HG02885 (cell line): Measurements from ENCODE around the gene OR4E1.
A peak's percentile ranks its signal among the peaks of the same experiment; 100 is the strongest.
"Not testable (repeated sequence)": the region's sequence is repeated elsewhere in the genome, so short reads cannot be mapped to it uniquely, and the experiment has no call there.

Experiments used
- ATAC-seq: cut with Tn5 transposase; IDR thresholded peaks from one replicate; pipeline ENCODE4 v1.9.1; 2021; ENCODE audit warnings: mild to moderate bottlenecking; ENCODE audit not compliant: unreplicated experiment, poor library complexity

OR4E1 gene

GRCh38 chr14:21673718-21674117 is at the start of gene OR4E1:
OR4E1 (minus strand) TSS chr14:21673818; CDS start chr14:21670935, 2,883 bp downstream.
- ATAC-seq: no peak

DNA sequence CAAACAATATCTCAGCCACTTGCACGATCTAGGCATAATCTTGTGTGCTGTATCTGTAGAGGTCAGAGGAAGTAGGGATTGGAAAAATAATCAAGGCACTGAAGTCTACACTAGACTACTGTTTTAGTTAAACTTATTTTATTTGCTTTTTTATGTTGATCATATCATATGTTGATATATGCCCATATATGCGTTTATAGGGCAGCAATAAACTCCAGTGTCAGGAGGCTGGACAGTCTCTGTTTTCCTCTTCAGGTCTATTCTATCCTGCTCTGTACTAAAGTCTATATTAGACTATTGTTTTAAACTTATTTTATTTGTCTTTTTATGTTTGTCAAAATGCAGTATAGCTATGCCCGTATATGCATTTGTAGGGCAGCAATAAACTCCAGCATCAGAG is 47.9 kb upstream of the OR4E1 start:
- ATAC-seq: no peak

DNA sequence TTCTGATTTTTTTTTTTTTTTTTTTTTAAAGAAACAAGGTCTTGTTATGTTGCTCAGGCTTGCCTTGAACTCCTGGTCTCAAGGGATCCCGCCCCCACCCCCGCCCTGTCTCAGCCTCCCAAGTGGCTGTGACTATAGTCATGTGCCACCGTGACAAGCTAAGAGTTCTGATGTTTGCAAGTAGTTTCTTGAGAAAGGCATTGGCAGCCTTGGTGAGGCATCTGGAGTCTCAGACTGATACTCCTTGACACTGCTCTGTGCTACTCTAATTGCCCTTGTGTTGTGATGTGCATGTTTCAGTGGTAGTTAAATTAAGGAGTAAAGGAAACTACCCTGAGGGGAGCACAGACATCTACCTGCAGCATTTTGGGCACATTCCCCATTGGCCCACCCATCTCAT is 46.2 kb upstream of the OR4E1 start:
- ATAC-seq: no peak

- ATAC-seq: no peak
Measured at GRCh38 chr14:21714318-21714929, 40.8 kb upstream of the OR4E1 start.

- ATAC-seq: no peak
Measured at GRCh38 chr14:21712036-21712435, 38.4 kb upstream of the OR4E1 start.

DNA sequence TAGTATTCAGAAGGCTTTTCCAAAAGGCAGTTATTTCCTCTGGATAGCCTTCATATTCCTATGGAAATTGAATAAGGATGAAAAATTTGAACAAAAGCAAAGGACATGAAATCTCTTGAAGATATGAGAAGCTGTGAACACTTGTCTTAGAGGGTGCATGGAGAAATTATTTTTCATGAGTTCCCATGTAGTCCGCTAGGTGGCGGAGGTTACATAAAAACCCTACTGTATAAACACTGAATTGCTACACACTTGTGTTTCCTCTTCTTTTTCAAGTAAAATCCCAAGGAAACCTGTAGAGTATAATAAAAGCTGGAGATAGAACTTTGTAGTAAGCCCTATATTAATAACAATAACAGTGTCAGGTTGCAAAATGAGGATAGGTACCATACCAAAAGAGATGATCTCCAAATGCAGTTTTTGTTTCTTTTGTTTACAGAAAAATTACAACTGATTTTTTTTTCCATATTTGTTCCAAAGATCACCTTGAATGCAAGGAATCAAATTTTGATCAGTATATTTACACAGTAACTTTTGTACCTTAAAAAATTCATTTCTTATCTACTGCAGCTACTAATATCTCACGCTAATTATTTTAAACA is 37.8 kb upstream of the OR4E1 start:
- peak; percentile 82 for ATAC-seq

- ATAC-seq: no peak
Measured at GRCh38 chr14:21704338-21704737, 30.7 kb upstream of the OR4E1 start.

GRCh38 chr14:21703357-21704326 is 30.0 kb upstream of the OR4E1 start:
- no peak for ATAC-seq

- no peak for ATAC-seq
Measured at GRCh38 chr14:21702316-21702715, 28.7 kb upstream of the OR4E1 start.

- no peak for ATAC-seq
Measured at GRCh38 chr14:21699551-21699950, 25.9 kb upstream of the OR4E1 start.

DNA sequence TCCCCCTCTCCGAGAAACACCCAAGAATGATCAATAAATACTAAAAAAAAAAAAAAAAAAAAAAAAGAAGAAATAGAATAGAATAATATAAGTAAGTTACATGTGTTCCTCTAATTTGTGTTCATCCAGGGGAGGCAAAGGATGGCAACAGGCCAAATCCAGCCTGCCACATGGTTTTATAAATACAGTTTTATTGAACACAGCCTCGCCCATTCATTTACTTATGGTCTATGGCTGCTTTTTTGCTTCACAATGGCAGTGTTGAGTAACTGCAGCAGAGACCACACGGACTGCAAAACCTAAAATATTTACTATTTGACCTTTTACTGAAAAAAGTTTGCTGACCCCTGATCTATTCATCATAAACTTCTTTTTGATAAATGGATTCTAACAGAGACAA is 24.9 kb upstream of the OR4E1 start:
- not testable (repeated sequence) for ATAC-seq

DNA sequence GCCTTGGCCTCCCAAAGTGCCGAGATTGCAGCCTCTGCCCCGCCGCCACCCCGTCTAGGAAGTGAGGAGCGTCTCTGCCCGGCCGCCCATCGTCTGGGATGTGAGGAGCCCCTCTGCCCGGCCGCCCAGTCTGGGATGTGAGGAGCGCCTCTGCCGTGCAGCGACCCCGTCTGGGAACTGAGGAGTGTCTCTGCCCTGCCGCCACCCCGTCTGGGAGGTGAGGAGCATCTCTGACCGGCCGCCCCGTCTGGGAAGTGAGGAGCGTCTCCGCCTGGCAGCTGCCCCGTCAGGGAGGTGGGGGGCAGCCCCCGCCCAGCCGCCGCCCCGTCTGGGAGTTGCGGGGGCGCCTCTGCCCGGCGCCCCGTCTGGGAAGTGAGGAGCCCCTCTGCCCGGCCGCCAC is 24.0 kb upstream of the OR4E1 start:
- not testable (repeated sequence) for ATAC-seq

DNA sequence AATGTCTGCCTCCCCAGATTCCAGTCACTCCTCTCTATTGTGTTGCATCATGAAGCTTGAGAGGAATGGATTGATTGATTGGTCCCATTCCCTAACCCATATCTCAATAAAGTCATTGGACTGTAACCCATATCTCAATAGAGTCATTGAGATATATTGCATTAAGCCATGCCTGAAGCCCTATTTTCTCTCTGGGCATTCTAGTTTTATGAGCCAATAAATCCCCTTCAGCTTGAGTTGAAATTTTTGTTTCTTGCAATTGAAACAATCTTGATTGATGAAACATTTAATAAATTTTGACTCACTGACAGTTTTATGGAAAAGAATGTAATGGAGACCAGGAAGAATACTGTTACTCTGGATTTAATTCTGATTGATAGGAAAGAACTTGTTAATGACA is 20.8 kb upstream of the OR4E1 start:
- ATAC-seq: no peak

DNA sequence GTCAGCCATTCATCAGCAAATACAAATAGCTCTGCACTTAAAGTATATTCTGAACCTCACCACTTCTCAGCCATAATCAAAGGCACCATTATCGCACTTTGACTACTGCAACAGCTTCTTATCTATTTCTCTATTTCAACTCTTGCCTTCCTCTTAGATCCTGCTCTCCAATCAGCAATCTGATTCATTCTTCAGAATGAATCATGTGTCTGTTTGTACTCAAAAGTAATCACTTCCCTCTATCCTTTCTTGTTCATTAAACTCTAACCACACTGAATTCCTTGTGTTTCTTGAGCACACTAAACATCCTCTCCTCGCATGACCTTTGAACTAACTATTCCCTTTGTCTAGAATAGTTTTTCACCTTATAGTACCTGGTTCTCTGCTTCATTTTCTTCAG is 12.8 kb upstream of the OR4E1 start:
- ATAC-seq: no peak

- ATAC-seq: no peak
Measured at GRCh38 chr14:21680072-21680471, 6.5 kb upstream of the OR4E1 start.

GRCh38 chr14:21675566-21675965 is 1.9 kb upstream of the OR4E1 start:
- ATAC-seq: no peak

DNA sequence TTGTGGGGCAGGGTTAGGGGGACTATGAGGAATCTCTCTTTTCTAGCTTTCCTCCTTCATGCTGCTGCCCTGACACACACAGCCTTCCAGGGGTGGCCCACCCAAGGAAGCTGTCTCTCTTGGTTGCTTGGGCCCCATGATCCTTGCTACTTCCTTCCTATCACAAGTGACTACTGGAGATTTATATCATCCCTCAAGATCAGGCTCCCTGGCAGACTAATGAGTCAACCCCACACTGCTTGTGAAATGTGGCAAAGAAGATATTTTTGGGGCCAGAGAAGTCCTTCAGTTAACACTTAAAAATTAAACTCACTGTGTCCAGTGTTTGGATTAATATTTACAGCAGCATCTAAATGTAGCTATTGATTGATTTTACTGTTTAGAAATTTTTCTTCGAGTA is 1.5 kb downstream of the OR4E1 start:
- no peak for ATAC-seq

DNA sequence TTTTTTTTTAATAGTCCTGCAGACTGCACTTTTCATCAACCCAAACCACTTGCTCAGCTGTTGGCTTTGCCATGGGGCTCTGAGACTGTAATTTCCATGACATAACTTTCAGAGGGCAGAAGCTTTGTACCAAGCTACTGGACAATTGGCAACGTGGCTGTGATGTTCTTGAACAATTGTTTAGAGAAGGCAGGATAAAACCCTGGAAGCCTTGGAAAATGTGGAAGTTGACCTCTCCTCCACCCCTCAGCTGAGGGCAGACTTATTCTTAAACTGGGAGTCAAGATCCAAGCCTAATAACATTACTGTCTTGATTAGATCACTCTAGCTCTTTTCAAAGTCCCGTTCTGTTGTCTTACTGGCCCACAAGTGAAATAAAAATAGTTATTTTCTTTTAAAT is 2.2 kb downstream of the OR4E1 start:
- ATAC-seq: no peak

GRCh38 chr14:21669284-21669683 is 4.3 kb downstream of the OR4E1 start:
- ATAC-seq: no peak

DNA sequence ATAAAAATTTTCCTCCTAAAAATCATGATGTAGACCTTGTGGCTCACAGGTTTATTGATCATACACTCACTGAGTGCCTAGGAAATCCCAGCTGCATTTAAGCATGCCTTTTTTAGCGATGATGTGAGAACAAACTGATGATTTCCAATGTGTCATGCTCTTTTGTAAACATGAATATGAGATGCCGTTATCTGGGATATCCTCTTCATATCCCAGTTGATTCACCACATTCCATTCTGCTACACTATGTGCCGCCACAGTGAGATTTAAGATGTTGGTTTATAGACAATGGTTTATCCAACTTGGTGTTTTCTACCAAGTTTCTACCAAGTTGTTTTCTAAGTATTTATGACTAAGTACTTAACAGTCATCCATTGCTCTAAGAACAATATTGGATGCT is 5.2 kb downstream of the OR4E1 start:
- ATAC-seq: no peak

- no peak for ATAC-seq
Measured at GRCh38 chr14:21656980-21657379, 16.6 kb downstream of the OR4E1 start.
